Peyer's patch (tissue), 4 donors: ENCODE data around the gene BSG.

ENCODE experiments used
- POLR2A ChIP-seq, 2 donors: fragments of 450-650 bp; IDR thresholded peaks; one replicate each; pipeline ENCODE4 v1.5.1; 2017; ENCODE audit warnings: antibody characterized with exemption in 2 of 2, mild to moderate bottlenecking in 2 of 2, moderate library complexity in 2 of 2
- TF ChIP-seq, protein P1 (sequence below), 6 experiments: fragments of 450-650 bp in 4 of 6; fragments of 200-600 bp in 2 of 6; sonication (generic) in 1 of 6; IDR thresholded peaks; one replicate each; pipeline ENCODE4 v1.5.1; 2017 to 2019; ENCODE audit warnings: antibody characterized with exemption in 6 of 6, mild to moderate bottlenecking in 3 of 6, moderate library complexity in 1 of 6

DNA sequence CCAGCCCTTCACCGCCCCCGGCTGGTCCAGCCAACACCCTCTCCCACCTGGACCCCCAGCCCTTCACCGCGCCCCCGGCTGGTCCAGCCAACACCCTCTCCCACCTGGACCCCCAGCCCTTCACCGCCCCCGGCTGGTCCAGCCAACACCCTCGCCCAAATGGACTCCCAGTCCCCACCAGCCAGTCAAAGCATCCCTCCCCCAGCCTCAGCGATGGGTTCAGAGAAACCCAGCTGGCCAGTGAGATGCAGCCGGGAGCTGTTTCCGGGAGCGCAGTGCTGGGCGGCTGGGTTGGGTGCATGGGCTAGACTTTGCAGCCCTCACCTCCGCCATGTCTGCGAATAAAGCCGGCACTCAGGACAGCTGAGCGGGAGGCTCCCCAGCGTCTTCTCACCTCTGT, 47.4 kb upstream of the BSG start:
- TF ChIP-seq, protein P1, sequence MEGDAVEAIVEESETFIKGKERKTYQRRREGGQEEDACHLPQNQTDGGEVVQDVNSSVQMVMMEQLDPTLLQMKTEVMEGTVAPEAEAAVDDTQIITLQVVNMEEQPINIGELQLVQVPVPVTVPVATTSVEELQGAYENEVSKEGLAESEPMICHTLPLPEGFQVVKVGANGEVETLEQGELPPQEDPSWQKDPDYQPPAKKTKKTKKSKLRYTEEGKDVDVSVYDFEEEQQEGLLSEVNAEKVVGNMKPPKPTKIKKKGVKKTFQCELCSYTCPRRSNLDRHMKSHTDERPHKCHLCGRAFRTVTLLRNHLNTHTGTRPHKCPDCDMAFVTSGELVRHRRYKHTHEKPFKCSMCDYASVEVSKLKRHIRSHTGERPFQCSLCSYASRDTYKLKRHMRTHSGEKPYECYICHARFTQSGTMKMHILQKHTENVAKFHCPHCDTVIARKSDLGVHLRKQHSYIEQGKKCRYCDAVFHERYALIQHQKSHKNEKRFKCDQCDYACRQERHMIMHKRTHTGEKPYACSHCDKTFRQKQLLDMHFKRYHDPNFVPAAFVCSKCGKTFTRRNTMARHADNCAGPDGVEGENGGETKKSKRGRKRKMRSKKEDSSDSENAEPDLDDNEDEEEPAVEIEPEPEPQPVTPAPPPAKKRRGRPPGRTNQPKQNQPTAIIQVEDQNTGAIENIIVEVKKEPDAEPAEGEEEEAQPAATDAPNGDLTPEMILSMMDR (IDR thresholded peaks at IDR 0.05): no peak
- no peak for TF ChIP-seq POLR2A (IDR thresholded peaks at IDR 0.05)
